GM18868 (cell line): ENCODE data around the gene SMOC2.

Source experiments
- ATAC-seq: cut with Tn5 transposase; IDR thresholded peaks from one replicate; pipeline ENCODE4 v1.9.1; 2021; ENCODE audit warnings: mild to moderate bottlenecking, moderate library complexity; ENCODE audit not compliant: unreplicated experiment

Gene SMOC2

GRCh38 chr6:168475188-168476013 lies 34.4 kb downstream of the SMOC2 start:
- ATAC-seq, result no peak

GRCh38 chr6:168479421-168479820 lies 38.4 kb downstream of the SMOC2 start:
- ATAC-seq, result no peak

GRCh38 chr6:168480481-168480880 lies 39.5 kb downstream of the SMOC2 start:
- no peak for ATAC-seq

GRCh38 chr6:168485818-168486217 lies 44.8 kb downstream of the SMOC2 start:
- ATAC-seq, result no peak

GRCh38 chr6:168490757-168491156 lies 49.8 kb downstream of the SMOC2 start:
- no peak for ATAC-seq

- ATAC-seq, result no peak
These were observed 53.0 kb downstream of the SMOC2 start for GRCh38 chr6:168493976-168494375.

- no peak for ATAC-seq
These were observed 53.7 kb downstream of the SMOC2 start for GRCh38 chr6:168494726-168495125.

GRCh38 chr6:168495133-168495532 lies 54.1 kb downstream of the SMOC2 start:
- ATAC-seq, result no peak

GRCh38 chr6:168495636-168496035 lies 54.7 kb downstream of the SMOC2 start:
- no peak for ATAC-seq

- ATAC-seq, result no peak
These were observed 55.4 kb downstream of the SMOC2 start for GRCh38 chr6:168496139-168496996.

GRCh38 chr6:168496997-168497331 lies 56.0 kb downstream of the SMOC2 start:
- no peak for ATAC-seq

- no peak for ATAC-seq
These were observed 56.4 kb downstream of the SMOC2 start for GRCh38 chr6:168497381-168497780.

- no peak for ATAC-seq
These were observed 57.3 kb downstream of the SMOC2 start for GRCh38 chr6:168498161-168498843.

- ATAC-seq, result no peak
These were observed 58.2 kb downstream of the SMOC2 start for GRCh38 chr6:168499045-168499650.

GRCh38 chr6:168500519-168500918 lies 59.5 kb downstream of the SMOC2 start:
- ATAC-seq, result no peak

- no peak for ATAC-seq
These were observed 60.6 kb downstream of the SMOC2 start for GRCh38 chr6:168501561-168501960.

- no peak for ATAC-seq
These were observed 63.4 kb downstream of the SMOC2 start for GRCh38 chr6:168504366-168504765.

GRCh38 chr6:168506460-168506859 lies 65.5 kb downstream of the SMOC2 start:
- no peak for ATAC-seq

GRCh38 chr6:168507297-168507696 lies 66.3 kb downstream of the SMOC2 start:
- no peak for ATAC-seq

GRCh38 chr6:168507730-168508129 lies 66.7 kb downstream of the SMOC2 start:
- ATAC-seq, result no peak

- ATAC-seq, result no peak
These were observed 67.9 kb downstream of the SMOC2 start for GRCh38 chr6:168508903-168509302.
